MCF 10A (cell line): ENCODE results near the gene SCLT1. TPM values are rescaled to one million over a fixed set of nuclear protein-coding genes. Genes with fewer than 3 reads are reported as not detected.

ENCODE experiments used
- BruUV-seq: library from RNA; stranded (reverse); fragments of 400-500 nt; replicated peaks from 2 replicates; lab custom pipeline; 2021; lab: Mats Ljungman, UMichigan
- CTCF ChIA-PET: fragments of 300-600 bp; sonication (Branson Sonifier 250); formaldehyde crosslinking; extraction: SDS; loops from one replicate; lab custom pipeline; 2021; ENCODE audit warnings: antibody characterized with exemption, inconsistent platforms; lab: Yijun Ruan, JAX
- POLR2A ChIA-PET: fragments of 300-600, 350-650 bp; sonication (Branson Sonifier 250); formaldehyde crosslinking; extraction: SDS; loops from one replicate; lab custom pipeline; 2020; ENCODE audit warnings: antibody characterized with exemption, inconsistent platforms; lab: Yijun Ruan, JAX
- DNase-seq: peaks from one replicate; pipeline ENCODE4 v3.0.0-alpha.2; 2018; ENCODE audit not compliant: unreplicated experiment
- H3K27ac Mint-ChIP-seq: one replicate; pipeline ENCODE4 v1.8.0; 2022; ENCODE audit warnings: mild to moderate bottlenecking, low read depth, mixed read lengths; ENCODE audit not compliant: unreplicated experiment
- H3K27me3 Mint-ChIP-seq: one replicate; pipeline ENCODE4 v1.8.0; 2022; ENCODE audit warnings: mixed read lengths; ENCODE audit not compliant: insufficient read depth, unreplicated experiment
- H3K36me3 Mint-ChIP-seq: one replicate; pipeline ENCODE4 v1.8.0; 2022; ENCODE audit warnings: mild to moderate bottlenecking, moderate library complexity, mixed read lengths; ENCODE audit not compliant: insufficient read depth, unreplicated experiment
- H3K4me1 Mint-ChIP-seq: one replicate; pipeline ENCODE4 v1.8.0; 2022; ENCODE audit warnings: mixed read lengths; ENCODE audit not compliant: insufficient read depth, unreplicated experiment
- H3K4me3 Mint-ChIP-seq: one replicate; pipeline ENCODE4 v1.8.0; 2022; ENCODE audit warnings: mild to moderate bottlenecking, moderate library complexity, mixed read lengths; ENCODE audit not compliant: unreplicated experiment
- H3K9me3 Mint-ChIP-seq: one replicate; pipeline ENCODE4 v1.8.0; 2022; ENCODE audit warnings: mixed read lengths; ENCODE audit not compliant: unreplicated experiment
- CTCF ChIP-seq: fragments of 200-600 bp; IDR thresholded peaks from one replicate; pipeline ENCODE4 v1.8.0; 2022; ENCODE audit warnings: antibody characterized with exemption, mild to moderate bottlenecking; ENCODE audit not compliant: unreplicated experiment
- intact Hi-C: fragments of 100-400 bp; cut with micrococcal nuclease; formaldehyde crosslinking; loops from 2 replicates; pipeline ENCODE4 v1.14.1; 2022
- total RNA-seq: library from RNA; stranded (reverse); gene quantifications from 2 replicates; pipeline ENCODE4 v1.2.3, GENCODE V29; 2022

The SCLT1 gene
- total RNA-seq, 1 experiment from 2014 or later, result 20.7 TPM

- ChIA-PET CTCF (no interaction called here), POLR2A (no interaction called here)
- Mint-ChIP-seq H3K4me1 (no peaks in the 10 kb centered on the region), H3K4me3 (no peak overlapping the region), H3K27me3 (no peaks in the 10 kb centered on the region), H3K36me3 (peaks cover 21% of the 10 kb centered on the region), H3K9me3 (peaks cover 16% of the 10 kb centered on the region), H3K27ac (no peak overlapping the region)
- intact Hi-C loops, result no loop called here
- TF ChIP-seq CTCF, result no peak
- no peak for DNase-seq
- no TSS peak for BruUV-seq
Measured at GRCh38 chr4:128983771-128984485, 109.4 kb downstream of the SCLT1 start.

GRCh38 chr4:128981377-128981776 is 112.0 kb downstream of the SCLT1 start:
- no peak for TF ChIP-seq CTCF
- peaks cover 9% of the 10 kb centered on the region for H3K36me3 Mint-ChIP-seq
- intact Hi-C loops, result no loop called here
- no peaks in the 10 kb centered on the region for H3K9me3 Mint-ChIP-seq
- H3K4me3 Mint-ChIP-seq, result no peak overlapping the region
- H3K27me3 Mint-ChIP-seq, result no peaks in the 10 kb centered on the region
- CTCF ChIA-PET, result interaction anchor here (0.7 kb wide), 1 partner anchor 55 kb away, joined by 3 read pairs; no protein-coding TSS in a partner anchor
- H3K4me1 Mint-ChIP-seq, result no peaks in the 10 kb centered on the region
- no TSS peak for BruUV-seq
- H3K27ac Mint-ChIP-seq, result no peak overlapping the region
- no peak for DNase-seq
- POLR2A ChIA-PET, result no interaction called here

GRCh38 chr4:128980816-128981326 is 112.5 kb downstream of the SCLT1 start:
- Mint-ChIP-seq H3K36me3 (peaks cover 7% of the 10 kb centered on the region), H3K9me3 (no peaks in the 10 kb centered on the region), H3K27me3 (no peaks in the 10 kb centered on the region), H3K27ac (no peak overlapping the region), H3K4me3 (no peak overlapping the region), H3K4me1 (no peaks in the 10 kb centered on the region)
- intact Hi-C loops, result no loop called here
- no TSS peak for BruUV-seq
- DNase-seq, result no peak
- CTCF ChIA-PET, result no interaction called here
- no peak for TF ChIP-seq CTCF
- POLR2A ChIA-PET, result interaction anchor here (1.3 kb wide), 1 partner anchor 12 kb away, joined by 5 read pairs; no protein-coding TSS in a partner anchor

GRCh38 chr4:128979934-128980333 is 113.4 kb downstream of the SCLT1 start:
- DNase-seq, result peak; percentile 78
- Mint-ChIP-seq H3K27me3 (no peaks in the 10 kb centered on the region), H3K9me3 (no peaks in the 10 kb centered on the region), H3K4me3 (no peak overlapping the region), H3K4me1 (no peaks in the 10 kb centered on the region), H3K27ac (no peak overlapping the region), H3K36me3 (peaks cover 10% of the 10 kb centered on the region)
- ChIA-PET POLR2A (interaction anchor here (1.3 kb wide), 1 partner anchor 13 kb away, joined by 5 read pairs; no protein-coding TSS in a partner anchor), CTCF (interaction anchor here (0.7 kb wide), 1 partner anchor 756 kb away, joined by 3 read pairs; no protein-coding TSS in a partner anchor)
- BruUV-seq, result no TSS peak
- intact Hi-C loops, result no loop called here
- TF ChIP-seq CTCF, result no peak
